HG02943 (cell line): Measurements from ENCODE around the gene TRMT2A.

Experiments used
- ATAC-seq: cut with Tn5 transposase; IDR thresholded peaks from one replicate; pipeline ENCODE4 v1.9.1; 2021; ENCODE audit warnings: mild to moderate bottlenecking, low read depth, moderate library complexity; ENCODE audit not compliant: unreplicated experiment

TRMT2A gene

DNA sequence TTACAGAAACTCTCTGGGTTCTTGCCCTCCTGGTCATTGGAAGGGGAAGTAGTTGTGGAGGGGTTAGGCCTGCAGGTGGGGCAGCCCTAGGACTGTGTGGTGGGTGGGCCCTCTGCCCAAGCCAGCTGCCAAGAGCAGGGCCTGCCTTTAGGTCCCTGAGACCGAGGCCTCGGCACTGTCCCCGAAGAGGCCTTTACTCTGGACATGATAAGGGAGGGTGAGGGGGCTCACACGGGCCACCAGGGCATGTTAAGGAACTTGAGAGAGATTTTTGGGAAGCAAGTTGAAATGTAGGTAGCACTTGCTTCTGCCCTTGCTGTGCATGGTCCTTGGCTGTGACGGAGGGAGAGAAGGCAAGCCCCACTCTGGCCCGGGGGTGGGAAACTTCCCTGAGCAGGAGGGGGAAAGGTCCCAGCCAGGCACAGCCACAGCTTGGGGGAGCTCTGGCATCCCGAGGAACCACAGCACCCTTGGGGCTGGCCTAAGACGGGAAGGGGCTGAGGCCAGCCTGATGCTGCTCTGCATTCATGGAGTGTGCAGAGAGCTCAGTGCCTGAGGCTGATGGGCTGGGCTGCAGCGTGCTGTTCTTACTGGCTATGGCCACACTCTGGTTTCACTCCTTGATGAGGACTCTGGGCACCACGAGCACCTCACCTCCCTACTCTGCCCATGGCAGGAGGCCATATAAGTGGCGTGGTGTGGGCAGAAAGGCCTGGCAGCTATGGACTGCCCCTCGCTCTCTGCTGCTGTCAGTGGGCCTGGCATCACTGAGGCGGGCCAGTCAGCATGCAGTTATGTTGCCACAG, 8.9 kb downstream of the TRMT2A start:
- ATAC-seq, result no peak

DNA sequence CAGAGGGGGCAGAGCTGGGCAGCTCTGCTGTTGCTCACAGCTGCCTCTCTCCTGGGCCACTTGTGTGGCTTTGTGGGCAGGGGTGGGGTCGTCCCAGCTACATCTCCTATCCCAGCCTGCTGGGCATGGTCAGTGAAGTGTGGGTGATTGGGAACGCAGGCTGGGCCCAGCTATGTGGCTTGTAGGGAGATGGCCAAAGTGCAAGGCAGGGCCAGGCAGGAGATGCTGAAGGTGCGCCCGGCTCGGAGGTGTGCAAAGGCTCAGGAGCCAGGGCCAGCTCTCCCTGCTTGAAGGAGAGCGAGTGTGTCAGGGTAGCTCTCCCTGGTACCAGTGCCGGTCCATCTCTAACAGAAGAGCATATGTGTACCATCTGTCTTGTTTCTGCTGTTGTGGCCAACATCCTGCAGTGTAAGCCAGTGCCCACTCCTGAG, 9.5 kb downstream of the TRMT2A start:
- ATAC-seq, result no peak

DNA sequence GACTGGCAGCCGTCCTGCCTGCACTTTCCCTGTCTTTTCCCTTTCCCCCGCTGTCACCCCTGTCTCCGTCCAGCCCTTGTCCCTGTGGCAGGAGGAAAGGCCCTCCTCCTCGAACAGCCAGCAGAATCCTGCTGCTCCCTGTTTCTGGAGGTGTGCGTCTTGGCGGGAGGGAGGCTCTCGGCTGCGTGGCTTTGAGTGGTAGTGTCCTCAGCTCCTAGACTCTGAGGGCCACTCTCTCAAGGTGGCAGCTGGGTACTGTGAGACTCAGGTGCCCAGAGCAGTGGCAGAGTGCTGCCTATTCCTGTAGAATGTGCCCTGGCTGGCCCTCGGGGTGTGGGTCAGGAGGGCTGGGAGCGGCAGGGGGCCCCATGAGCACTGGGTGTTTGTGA, 10.2 kb downstream of the TRMT2A start:
- no peak for ATAC-seq

DNA sequence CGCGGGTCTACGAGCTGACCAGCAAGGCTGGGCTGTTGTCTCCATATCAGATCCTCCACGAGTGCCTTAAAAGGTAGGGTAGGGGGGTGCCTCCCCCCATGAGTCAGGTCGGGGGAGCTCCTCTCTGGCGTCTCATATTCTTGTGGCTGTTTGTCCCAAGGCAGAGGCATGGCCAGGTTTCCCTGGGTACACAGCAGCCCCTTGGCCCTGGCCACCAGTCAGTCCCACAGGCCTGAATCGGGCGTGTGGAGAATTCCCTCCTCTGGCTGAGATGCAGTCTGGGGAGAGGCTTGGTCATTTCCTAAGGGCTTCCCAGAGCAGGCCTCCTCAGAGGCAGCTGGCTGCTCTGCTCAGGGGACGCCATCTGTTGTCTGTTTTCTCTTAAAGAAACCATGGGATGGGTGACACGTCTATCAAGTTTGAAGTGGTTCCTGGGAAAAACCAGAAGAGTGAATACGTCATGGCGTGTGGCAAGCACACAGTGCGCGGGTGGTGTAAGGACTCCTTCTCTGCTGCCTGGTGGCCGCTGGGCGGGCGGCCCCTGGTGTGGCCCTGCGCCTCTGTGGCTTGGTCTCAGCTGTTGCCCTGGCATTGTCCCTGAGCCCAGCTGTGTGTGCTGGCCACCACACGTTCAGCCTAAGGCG, 10.7 kb downstream of the TRMT2A start:
- ATAC-seq, result no peak

DNA sequence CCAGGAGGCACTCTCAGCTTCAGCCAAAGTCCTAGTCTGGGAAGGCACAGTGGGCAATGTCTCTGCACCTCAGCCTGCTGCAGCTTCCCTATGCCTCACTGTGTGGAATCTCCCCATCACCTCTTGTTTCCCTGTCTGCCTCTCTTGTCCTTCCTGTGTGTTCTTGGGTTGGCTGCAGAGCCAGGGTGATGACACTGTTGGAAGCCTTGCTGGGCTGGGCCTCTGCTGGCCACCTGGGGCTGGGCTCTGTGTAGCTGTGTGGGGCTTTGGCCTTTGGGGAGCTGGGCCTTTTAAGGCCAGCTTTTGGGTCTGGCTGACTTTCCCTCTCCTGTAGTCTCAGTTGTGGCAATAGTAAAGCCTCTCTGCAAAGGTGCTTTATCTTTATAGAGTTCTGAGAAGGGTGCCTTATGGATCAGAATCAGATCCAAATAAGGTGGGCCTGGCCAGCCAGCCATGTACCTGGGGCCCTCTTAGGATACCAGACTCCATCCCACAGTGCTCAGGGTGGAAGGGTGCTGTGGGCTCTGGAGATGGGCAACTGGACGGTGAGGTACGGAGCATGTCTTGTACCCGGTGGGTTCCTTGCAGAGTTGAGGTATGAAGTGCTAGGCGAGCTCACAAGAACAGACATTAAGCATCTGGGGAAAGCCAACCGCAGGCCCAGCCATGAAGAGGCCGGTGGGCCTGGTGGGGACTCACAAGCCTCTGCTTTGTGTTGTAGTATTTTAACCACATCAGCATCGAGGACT, 11.4 kb downstream of the TRMT2A start:
- no peak for ATAC-seq

DNA sequence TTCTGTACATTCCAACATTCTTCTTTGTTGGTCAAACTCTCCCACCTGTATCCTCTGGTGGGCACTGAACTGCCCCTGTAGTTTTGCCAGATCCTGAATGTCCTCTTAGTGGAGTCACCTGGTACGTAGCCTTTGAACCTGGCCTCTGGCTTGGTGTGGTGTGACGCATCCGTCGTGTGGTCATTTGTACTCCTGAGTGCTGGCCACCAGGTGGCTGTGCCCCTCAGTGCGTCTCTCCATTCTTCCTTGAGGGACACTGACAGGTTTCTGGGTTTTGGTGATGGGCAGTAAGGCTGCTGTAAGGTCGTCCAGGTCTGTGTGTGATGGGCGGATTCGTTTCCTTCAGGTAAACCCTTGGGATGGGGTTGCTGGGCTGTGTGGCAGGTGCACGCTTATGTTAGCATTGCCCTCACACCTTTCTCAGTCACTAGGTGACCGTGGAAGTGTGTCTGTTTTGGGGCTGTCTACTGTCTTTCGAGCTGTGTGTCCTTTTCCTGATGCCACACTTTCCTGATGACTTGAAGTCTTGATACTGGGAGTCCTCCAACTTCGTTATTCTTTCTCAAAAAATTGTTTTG, 14.7 kb downstream of the TRMT2A start:
- no peak for ATAC-seq

DNA sequence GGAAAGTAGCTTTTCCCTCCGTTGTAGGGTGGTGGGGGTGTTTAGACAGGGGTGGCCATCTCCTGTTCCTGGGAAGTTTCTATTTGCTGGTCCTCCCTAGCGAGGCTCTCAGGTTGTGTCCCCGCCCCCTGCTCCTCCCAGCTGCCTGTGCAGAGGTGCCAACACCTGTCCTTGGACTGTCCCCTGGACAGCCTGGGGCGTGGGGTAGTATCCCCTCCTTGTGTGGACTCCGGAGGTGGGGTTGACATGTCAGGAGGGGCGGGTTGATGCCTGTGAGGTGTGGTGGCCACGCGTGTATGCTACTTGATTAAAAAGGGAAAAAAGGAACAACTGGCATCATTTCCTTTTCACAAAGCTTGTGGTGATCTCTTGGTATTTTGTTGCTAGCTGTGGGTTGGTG, 15.4 kb downstream of the TRMT2A start:
- no peak for ATAC-seq

DNA sequence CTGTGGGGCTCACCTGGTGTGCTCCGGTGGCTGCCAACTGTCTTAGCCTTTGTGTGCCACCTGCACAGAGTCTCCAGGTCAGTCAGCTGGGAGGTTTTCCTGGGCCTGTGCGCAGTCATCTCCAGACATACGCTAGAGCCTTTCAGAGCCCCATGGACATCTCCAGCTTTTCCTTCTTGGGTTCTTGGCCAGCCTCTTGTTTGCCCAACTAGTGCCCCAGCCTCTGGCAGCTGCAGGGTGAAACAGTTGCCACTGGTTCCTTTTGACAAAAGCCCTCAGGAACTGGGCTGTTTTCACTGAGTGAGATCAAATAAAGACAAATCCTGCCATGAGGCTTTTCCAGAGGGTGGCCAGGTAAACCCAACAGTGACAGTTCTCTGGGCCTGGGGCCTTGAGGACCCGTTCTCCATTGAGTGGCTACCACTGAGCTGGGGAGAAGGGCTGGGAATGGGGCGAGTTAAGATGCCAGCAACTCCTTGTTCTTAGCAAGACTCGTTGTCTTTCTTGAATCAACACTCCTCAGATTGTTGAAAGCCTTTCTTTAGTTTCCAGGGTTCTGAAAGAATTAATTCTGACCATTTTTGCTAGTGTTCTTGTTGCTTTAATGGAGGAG, 17.8 kb downstream of the TRMT2A start:
- no peak for ATAC-seq

DNA sequence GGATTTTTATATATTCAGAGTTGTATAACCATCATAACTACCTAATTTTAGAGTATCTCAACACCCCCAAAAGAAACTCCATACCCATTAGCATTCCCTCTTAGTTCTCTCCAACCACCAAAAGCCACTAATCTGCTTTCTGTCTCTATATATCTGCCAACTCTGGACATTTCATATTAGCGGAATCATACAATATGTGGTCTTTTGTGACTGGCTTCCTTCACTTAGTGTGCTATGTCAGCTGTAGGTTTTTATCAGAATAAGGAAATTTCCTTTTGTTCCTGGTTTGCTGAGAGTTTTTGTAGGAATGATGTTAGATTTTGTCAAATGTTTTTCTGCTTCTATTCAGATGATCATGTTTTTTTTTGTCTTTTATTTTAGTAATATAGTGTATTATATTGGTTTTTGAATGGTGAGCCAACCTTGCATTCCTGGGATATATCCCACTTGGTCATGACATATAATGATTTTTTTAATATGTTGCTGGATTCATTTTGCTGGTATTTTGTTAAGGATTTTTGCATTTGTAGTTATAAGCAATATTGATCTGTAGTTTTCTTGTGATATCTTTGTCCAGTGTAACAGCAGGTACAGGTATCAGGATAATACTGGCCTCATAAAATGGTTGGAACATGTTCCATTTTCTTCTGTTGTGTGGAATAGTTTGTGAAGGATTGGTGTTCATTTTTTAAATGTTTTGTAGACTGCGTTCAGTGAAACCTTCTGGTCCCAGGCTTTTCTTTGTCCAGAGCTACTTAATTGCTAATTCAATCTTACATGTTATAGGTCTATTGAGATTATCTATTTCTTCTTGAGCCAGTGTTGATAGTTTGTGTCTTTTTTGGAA, 20.2 kb downstream of the TRMT2A start:
- no peak for ATAC-seq

DNA sequence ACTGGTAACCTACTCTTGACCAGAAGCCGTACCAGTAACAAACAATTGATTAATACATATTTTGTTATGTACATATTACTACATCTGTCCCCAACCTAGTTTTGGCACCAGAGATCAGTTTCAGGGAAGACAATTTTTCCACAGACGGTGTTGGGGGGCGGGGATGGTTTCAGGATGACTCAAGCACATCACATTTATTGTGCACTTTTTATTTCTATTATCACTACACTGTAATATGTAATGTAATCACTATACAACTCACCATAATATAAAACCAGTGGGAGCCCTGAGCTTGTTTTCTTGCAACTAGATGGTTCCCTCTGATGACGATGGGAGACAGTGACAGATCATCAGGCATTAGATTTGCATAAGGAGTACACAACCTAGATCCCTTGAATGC, 21.5 kb downstream of the TRMT2A start:
- no peak for ATAC-seq

DNA sequence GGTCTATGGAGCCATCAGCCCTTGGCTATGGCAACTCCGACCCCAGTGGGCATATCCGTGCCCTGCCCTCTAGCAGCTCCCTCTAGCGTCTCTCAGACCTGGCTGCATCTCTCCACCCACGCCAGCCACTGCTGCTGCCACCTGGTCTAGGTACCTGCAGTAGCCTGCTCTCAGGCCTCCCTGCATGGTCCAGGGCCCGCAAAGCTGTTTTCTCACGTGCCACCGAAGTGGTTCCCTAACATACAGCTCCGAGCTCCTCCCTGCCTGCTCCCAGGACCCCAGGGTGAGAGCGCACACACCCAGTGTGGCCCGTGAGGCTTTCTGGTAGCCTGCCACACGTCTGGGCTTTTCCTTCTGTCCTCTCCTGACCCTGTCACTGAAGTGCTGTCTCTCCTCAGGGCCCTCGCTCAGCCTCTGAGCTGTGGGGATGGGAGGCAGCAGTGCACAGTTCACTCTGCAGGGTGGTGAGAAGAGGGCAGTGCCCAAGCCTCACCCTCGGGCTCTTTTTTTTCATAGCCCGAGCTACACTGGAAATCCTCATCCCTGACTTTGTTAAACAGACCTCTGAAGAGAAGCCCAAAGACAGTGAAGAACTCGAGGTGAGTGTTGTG, 22.7 kb downstream of the TRMT2A start:
- no peak for ATAC-seq

DNA sequence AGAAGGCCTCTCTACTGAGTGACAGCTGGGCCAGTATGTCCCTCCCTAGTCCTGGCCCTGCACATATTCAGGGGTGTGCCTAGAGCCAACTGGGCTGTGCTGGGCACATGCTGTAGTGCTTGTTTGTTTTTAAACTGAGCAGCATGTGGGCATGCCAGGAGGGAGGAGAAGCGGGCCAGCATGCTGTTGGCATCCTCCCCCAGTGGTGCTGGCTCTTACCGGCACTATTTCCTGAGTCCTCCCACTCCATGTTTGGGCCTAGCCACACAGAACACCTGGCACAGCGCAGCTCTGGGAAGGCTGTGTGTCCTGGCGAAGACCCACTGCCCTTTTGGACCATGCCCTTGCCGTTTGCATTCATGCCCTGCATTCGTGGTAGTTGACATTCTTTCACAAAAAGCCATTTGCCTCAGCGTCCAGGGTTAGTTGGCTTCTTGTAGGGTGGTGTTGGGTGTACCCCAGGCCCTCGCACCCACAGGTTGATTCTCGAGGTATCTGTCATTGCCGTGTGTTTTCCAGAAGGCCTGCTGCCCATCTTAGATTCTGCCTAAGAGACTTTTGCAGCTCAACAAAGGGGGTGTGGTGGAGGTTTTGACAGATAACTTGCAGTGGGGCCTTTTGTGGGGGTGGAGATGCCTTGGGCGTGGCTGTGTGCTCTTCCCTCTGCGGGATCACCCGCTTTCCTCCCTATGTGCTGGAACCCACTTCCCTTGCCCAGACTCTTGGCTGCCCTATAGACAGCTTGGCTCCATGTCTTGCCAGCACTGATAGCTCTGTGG, 23.4 kb downstream of the TRMT2A start:
- no peak for ATAC-seq

DNA sequence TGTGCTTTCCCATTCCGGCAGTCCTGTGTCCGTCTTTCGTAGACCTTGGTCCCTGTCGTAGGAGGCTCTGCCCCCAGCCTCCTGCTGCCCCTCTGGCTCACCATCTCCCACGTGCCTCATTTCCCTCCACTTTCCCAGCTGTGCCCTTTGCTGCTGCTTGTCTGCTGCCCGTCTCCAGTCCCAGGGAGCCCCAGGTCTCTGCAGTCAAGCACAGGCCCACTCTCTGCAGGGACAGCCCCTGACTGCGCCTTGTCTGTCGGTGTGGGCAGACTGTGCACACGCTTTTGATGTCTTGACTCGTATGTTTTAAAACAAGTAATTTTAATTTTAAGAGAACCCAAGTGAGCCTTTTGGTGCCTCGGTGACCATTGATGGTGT, 24.6 kb downstream of the TRMT2A start:
- ATAC-seq, result no peak

DNA sequence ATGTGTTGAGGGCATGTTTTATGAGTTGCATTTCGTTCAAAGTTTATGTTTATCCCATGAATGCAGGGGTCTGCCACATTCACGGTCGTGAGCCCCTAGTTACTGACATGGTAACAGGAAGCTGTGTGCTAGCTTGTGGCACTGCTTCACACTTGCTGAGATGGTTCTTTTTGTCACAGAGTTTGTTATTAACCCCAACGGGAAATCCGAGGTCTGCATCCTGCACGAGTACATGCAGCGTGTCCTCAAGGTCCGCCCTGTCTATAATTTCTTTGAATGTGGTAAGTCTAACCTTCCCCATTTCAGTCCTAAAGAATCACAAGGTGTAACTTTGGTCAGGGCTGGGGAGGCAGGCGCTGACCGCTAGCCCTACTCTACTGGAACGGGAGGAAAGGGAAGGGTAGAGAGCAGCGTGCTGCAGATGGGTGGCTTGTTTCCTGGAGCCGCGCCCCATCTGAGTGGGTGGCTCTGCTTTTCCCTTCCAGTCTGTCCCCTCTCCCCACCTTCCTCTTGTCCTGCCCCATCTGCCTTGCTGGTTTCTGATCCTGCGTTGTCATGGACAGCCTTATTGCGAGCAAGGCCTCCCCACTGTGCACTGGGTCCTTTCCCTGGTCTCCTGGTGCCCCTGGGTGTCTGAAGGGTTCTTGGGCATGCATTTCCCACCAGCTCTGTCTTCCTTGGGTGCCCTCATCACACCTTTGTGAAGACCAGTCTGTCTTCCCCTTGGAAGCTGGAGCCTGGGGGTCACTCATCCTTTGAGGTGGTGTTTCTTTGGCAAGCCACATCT, 25.1 kb downstream of the TRMT2A start:
- no peak for ATAC-seq

DNA sequence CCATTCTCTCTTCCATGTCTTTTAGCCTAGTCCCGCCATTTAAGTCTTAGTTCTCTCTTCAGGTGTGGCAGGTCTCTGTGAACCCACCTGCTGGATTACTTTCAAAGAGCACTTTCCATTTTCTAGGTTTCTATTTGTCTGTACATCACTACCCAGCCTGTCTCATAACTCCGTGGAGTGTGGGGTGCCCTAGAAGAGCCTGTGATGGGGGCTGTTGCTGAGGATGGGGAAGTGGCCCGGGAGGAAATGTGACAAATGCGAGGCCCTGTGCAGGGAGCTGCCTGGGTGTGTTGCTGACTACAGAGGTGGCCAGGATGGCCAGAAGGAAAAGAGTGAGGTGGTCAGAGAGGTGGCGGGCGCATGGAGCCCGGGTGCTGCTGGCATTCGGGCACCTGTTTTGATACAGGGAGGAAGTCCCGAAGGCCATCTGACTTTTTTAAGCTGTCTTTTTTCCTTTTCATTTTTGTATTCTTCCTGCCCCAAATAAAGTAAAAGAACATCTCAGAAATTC, 26.2 kb downstream of the TRMT2A start:
- ATAC-seq, result no peak

DNA sequence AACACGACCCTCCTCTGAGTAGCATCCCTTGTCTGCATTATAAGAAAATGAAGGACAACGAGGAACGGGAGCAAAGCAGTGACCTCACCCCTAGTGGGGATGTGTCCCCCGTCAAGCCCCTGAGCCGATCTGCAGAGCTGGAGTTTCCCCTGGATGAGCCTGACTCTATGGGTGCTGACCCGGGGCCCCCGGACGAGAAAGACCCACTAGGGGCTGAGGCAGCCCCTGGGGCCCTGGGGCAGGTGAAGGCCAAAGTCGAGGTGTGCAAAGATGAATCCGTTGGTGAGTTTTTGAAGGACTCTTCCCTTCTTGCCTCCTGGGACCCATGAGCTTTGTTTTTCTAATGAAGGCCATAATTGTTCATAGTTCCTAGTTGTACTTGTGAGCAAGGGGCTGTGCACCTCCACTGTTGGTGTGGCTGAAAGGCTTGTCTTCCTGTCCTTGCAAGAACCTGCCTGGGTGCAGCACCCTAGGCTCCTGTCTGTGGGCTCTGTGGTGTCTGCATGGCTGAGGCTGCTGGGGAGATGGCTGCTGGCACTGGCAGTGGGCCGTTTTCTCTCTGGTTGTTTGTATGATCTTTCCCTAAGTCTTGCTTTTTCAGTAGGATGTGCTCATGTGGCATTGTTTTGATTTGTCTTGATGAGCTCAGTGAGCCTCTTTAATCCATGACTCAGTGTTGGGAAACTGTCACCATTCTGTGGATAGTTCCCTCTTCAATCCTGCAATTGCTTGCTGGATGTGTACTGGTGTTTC, 26.9 kb downstream of the TRMT2A start:
- ATAC-seq, result no peak
